Amygdala (tissue), 56 donors: ENCODE measurements around the gene CHPF.

Source experiments
- DNase-seq, 56 donors: peaks; one replicate each; lab custom pipeline; 2025; lab: John Stamatoyannopoulos, UW

Gene CHPF, protein sequence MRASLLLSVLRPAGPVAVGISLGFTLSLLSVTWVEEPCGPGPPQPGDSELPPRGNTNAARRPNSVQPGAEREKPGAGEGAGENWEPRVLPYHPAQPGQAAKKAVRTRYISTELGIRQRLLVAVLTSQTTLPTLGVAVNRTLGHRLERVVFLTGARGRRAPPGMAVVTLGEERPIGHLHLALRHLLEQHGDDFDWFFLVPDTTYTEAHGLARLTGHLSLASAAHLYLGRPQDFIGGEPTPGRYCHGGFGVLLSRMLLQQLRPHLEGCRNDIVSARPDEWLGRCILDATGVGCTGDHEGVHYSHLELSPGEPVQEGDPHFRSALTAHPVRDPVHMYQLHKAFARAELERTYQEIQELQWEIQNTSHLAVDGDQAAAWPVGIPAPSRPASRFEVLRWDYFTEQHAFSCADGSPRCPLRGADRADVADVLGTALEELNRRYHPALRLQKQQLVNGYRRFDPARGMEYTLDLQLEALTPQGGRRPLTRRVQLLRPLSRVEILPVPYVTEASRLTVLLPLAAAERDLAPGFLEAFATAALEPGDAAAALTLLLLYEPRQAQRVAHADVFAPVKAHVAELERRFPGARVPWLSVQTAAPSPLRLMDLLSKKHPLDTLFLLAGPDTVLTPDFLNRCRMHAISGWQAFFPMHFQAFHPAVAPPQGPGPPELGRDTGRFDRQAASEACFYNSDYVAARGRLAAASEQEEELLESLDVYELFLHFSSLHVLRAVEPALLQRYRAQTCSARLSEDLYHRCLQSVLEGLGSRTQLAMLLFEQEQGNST

DNA sequence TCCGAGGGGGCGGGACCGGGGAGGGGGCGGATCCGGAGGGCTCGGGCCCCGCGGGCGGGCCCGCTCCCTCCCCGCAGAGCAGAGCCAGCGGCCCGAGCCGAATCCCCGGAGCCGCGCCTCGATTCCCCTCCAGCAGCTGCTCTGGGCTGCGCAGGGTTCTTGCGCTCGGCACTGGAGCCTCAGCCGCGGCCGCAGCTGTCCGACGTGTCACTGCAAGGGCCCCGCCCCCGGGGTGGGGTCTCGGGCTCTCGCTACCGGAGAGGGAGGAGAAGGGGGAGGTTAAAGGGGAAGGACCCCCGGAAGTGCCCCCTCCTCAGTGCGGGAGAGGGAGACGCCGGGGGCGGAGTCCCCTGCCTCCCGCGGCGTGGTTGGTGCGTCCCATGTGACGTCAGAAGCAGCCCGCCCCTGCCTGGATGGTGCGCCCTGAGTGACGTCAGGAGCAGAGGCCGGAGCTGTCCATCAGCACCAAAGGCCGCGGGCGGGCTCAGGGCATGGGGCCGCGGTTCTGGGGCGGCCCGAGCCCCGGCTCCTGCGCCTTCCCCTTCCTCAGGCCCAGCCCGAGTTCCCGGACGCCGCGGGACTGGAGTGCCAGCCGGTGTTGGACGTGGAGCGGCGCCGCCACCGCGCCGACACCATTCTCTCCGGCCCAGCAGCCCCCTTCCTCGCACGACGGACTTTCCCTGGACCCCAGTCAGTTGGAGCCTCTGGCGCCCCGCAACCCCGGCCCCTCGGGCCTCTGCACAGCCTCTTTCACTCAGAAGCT is at the start of gene CHPF, which contains the start of gene TMEM198:
CHPF (minus strand) TSS at position 214 of the 763 bp plus-strand sequence. CDS start 271 bp downstream, outside the sequence.
TMEM198 (plus strand) TSS at position 433 of the 763 bp plus-strand sequence. CDS start 700 bp downstream, outside the sequence.
- DNase-seq, result peak; percentile 59 to 100 (median 98)

DNA sequence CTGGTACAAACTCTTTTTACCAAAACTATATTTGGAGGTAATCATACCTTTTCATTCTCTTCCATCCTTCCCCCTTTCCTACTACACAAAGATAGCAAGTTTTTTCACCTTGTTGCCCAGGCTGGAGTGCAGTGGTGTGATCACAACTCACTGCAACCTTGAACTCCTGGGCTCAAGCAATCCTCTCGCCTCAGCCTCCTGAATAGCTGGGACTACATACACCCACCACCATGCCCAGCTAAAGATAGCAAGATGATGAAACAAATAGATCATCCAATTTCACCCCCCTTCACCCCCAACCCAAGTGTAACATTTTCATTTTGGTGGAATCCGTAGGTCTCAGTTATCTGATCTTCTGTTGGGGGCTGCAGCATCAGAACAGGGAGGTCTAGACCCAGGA is 49.5 kb upstream of the CHPF start:
- DNase-seq, result no peak

DNA sequence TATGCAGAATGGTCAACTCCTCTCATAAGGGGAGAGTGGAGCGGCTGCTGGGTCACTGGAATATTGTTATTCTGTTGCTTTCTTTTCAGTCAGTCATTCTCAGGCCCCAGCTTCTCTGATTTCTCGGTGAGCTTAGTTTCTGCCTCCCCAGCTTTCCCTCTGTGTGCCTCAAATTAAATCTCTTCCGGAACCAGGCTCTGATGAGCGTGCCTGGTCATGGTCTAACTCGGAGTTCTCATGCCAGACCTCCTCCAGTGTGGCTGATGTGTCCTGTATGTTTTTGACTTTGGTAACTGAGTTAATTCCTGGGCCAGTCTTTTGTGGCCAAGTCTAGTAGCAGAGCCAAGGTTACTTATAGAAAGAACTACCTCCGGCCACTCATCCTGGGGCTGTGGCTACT is 49.1 kb upstream of the CHPF start:
- no peak for DNase-seq

DNA sequence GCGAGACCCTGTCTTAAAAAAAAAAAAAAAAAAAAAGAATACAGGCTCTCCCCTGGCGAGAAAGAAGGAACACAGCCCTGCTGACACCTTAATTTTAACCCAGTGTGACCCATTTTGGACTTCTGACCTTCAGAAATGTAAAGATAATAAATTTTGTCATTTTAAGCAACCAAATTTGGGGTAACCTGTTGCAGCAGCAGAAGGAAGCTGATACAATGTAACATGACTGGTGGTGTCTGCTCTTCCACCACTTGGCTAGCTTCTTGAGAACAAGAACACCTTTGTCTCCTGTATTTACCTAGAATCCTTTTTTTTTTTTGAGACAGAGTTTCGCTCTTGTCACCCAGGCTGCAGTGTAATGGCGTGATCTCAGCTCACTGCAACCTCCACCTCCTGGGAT is 47.5 kb upstream of the CHPF start:
- DNase-seq, result no peak

DNA sequence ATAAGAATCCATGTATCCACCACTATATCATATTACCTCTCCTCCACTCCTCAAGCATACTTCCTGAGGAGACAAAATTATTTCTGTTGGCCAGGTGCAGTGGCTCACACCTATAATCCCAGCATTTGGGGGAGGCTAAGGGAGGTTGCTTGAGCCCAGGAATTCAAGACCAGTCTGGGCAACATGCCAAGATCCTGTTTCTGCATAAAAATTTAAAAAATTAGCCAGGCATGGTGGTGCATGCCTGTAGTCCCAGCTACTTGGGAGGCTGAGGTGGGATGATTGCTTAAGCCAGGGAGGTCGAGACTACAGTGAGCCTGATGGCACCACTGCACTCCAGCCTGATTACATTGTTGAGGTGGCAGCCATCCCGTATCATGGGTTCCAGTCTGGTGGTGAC is 37.7 kb upstream of the CHPF start:
- no peak for DNase-seq

DNA sequence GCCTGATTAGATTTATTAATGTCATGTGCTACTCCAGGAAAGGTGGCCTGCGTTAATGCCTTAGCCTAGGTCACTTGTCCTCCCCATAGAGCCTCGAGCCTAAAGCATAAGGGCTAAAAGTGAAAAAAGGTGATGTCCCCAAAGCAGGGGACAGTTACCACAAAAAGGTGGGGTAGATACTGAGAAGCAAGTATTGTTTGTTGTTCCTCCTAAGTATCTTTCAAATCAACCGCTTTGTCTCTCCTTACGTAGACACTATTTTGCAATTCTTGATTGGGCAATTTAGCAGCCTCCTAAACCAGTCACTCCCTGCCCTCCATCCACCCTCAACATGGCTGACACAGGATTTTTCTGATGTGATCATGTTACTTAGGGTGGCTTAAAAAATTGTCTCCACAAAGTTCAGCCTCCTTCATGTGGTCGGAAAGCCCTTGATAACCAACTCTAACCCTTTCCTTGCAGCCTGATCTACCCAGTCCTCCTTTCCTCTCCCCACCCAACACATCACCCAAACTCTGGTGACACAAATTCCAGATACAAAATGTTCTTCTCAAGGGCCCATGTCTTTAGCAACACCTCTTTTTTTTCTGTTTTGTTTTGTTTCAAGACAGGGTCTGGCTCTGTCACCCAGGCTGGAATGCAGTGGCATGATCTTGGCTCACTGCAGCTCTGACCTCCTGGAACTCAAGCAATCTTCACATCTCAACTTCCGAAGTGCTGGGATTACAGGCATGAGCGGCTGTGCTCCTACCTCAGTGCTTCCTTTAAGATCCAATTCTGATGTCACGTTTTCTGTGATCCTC is 35.4 kb upstream of the CHPF start:
- no peak for DNase-seq

DNA sequence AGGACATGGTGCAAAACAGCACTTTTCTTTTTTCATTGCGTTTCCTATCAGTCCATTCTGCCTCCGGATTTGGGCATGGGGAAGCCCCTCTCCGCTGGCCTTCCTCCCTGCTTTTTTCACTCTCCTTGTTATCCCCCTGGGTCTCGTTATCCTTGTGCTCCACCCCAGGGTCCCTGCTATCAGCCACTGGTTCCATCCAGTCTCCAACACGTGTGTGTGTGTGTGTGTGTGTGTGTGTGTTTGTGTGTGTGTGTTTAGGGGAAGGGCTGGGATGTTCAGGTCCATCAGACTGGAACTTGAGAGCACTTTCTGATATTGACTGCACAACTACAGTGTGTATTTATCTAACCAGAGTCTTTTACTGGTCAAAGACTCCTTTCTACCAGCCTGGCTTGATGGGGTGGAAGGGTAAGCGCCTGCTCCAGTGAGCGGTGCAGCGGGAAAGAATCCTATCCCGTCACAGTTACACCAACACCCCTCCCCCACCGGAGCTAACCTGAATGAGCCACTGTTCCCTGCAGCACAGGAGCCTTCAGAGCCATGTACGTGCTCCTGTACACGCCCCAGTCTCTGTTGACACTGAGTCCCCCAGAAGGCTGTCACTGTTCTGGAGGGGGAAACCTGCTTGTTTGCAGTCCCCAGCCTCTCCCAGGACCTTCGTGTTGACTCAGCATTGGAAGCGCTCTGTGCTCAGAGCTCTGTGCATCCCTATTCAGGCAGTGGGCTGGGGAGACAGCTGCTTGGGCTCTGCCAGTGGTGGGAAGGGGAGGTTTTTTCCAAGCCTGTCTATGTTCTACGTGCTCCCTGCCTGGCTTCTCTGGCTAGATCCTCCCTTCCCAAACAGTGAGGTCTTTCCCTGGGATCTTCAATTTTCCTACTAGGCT is 33.1 kb upstream of the CHPF start:
- DNase-seq, result peak in 24 of 56 donors; percentile 5 to 55 (median 14)

DNA sequence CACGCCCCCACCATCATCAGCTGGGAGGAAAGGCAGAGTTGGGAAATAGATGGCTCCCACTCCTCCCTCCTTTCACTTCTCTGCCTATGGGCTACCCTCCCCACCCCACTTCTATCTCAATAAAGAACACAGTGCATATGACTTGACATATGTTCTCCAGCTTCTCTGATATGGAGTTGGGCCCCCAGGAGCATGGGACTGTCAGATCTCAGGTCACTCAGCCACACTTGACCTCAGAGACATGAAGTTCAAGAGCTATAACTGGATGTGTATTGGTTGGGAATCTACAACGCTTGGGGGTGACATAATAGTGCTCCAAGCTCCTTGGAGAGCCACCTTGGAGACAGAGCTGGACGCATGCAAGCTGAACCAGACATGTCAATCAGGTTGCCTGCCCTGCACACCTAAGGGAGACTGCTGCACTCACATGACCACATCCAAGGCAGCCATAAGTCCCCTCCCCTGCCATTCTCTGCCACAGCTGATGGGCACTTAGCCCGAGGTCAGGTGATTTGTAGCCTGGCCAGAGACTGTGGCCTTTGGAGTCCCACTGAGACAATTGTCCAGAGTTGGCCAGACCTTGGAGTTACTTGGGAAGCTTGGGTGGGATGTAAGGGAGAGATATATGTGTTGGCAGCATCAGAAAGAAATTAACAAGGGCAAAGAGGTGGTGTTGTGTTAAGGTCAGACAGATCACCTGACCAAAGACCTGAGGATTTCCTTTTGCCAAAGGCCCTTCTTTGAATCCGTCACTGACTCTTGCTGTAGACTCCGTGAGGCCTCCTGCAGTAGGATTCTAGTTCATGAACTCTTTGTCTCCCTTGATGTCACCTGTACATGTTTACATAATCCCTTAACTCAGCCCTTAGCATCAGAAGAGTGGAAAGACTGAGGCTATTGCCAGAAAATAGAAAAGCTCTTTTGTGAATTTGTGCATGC is 32.2 kb upstream of the CHPF start:
- no peak for DNase-seq

DNA sequence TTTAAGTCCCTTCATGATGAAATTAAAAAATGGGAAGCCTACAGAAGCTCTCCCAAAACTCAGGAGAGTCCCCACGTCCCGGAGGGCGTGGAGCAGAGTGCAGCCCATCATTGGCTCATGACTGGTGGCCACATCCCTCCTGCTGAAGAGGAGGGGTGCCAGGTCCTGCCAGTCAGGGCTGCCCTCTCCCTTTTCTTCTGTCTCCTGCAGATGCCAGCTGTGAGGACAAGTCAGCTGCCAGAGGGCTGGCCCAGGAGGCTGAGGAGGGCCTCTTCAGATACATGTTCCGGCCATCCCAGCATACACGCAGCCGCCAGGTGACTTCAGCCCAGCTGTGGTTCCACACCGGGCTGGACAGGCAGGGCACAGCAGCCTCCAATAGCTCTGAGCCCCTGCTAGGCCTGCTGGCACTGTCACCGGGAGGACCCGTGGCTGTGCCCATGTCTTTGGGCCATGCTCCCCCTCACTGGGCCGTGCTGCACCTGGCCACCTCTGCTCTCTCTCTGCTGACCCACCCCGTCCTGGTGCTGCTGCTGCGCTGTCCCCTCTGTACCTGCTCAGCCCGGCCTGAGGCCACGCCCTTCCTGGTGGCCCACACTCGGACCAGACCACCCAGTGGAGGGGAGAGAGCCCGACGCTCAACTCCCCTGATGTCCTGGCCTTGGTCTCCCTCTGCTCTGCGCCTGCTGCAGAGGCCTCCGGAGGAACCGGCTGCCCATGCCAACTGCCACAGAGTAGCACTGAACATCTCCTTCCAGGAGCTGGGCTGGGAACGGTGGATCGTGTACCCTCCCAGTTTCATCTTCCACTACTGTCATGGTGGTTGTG is 31.1 kb upstream of the CHPF start:
- no peak for DNase-seq

DNA sequence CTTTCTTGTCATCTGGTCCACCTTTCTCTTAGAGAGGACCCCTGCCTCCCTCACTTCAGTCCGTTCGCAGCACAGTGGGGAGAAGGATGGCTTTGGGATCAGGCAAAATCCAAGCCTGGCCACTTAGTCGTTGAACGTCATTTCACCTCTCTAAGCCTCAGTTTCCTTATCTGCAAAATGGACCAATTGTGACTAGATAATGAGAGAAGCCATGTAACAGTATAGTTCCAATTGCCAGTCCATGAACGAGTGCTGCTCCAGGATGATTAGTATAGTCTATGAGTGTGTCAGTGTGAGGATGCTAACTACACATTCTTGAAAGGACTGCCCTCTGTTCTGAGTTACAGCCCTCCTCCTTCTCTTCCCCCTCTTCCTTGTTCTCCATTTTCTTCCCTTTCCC is 29.6 kb upstream of the CHPF start:
- no peak for DNase-seq

DNA sequence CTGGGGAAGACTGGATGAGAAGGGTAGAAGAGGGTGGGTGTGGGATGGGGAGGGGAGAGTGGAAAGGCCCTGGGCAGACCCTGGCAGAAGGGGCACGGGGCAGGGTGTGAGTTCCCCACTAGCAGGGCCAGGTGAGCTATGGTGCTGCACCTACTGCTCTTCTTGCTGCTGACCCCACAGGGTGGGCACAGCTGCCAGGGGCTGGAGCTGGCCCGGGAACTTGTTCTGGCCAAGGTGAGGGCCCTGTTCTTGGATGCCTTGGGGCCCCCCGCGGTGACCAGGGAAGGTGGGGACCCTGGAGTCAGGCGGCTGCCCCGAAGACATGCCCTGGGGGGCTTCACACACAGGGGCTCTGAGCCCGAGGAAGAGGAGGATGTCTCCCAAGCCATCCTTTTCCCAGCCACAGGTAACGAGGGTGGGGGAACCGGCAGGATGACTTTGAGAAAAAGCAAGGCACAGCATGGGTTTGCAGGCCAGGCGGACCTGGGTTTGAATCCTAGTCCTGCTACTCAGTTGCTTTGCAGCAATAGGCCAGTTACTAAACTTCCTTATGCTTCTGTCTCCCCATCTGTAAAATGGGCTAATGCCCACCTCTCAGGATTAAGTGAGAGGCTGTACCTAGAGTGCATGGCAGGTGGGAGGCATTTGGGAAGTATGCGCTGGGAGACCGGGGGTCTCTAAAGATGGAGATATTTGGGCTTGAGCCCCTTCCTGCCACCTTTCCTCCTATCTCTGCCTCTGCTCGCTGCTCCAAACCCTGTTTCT is 28.8 kb upstream of the CHPF start, which contains the start of gene INHA:
INHA (plus strand) TSS at position 74 of the 765 bp plus-strand sequence; CDS start at position 139, 65 bp downstream.
- no peak for DNase-seq

DNA sequence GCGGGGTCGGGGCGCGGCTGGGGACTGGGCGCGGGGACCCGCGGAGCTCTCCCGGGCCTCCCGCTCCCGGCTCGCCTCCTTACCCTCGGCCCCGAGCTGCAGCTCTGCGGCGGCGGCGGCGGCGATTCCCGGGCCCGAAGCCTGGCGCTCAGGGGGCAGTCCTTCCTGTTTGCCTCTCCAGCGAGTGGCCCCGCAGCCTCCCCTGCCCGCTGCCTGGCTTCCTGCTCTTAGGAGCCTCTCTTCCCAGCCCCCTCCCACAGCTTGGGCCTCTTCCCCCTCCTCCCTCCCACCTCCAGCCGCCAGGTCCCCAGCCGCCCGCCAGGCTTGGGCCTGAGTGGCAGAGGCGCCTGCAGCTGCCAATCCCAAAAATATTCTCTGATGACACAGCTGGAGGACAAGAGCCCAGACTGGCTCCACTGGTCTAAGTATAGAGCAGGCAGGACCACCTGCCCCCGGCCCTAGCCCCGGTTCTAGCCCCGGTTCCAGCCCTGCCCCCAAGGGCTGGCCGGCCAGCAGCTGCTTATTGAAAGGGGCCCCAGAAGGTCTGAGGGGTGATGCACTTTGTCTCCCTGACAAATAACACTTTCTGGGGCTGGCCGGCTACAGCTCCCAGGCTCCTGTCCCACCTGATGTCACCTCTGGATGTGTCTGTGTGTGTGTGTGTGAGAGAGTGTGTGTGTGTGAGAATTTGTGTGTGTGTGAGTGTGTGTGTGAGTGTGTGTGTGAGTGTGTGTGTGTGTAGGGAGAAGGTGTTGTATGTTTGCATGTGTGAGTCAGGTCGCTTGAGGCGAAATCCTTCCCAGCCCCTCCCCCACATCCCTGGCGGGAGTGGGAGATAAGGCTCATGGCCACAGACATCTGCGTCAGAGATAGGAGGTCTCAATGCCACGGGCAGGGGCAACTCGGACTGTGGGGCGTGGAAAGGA is 28.0 kb upstream of the CHPF start, which contains the start of gene OBSL1:
OBSL1 (minus strand) TSS at position 229 of the 926 bp plus-strand sequence. CDS start 307 bp downstream, outside the sequence.
- DNase-seq, result peak in 34 of 56 donors; percentile 5 to 58 (median 28)

DNA sequence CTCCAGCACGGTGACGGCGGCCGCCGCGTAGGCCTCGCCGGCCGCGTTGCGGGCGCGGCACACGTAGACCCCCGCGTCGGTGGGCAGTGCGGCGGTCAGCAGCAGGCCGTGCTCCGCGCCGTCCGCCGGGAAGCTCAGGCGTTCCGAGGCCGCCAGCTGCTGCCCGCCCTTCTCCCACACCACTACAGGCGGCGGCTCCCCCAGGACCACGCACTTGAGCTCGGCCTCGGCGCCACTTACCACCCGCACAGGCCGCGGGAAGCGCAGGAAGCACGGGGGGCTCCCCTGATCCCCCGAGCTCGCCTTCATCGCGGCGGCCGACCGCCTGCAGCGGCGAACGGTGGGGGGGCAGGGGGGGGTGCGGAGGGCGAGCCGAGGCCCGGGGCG is 27.3 kb upstream of the CHPF start:
- DNase-seq, result peak in 1 of 56 donors; percentile 43

DNA sequence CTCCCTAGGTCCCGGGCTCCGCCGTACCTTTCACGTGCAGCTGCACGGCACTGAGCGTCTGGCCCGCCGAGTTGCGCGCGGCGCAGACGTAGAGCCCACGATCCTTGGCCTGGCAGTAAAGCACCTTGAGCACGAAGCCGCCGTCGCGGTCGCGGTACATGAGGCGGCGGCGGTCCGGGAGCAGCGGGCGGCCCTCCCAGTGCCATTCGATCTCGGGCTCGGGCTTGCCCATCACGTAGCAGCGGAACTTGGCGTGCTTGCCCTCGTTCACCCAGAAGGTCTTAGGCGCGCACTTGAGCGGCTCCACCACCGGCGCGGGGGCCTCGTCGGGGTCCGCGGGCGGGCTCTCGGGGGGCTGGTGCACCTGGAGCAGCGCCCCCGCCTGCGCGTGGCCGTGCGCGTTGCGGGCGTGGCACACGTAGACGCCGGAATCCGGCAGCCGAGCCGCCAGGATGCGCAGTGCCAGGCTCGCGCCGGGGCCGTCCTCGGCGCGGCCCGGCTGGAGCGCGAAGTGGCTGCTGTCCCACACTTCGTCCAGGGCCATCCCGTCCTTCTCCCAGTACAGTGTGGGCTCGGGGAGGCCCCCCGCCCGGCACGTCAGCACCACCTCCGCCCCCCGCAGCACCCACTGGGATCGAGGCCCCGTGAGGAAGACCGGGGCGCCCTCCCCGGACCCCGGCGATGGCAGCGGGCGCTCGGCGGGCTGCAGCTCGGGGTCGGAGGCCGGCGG is 26.8 kb upstream of the CHPF start:
- peak in 7 of 56 donors; percentile 8 to 41 (median 26) for DNase-seq
